HCT116 (cell line): ENCODE data around the gene PNMA8C. TPM values are rescaled to one million over a fixed set of nuclear protein-coding genes. Genes with fewer than 3 reads are reported as not detected.
"Not testable (repeated sequence)": the region's sequence is repeated elsewhere in the genome, so short reads cannot be mapped to it uniquely, and the experiment has no call there.

Source experiments
- ATAC-seq: fragments of 200-7000 bp; cut with Tn5 transposase; 2 replicates; pipeline ENCODE4 v1.9.1; 2020; ENCODE audit warnings: mild to moderate bottlenecking, moderate library complexity
- BruUV-seq: library from RNA; stranded (reverse); fragments of 400-500 nt; replicated peaks from 2 replicates; lab custom pipeline; 2021; lab: Mats Ljungman, UMichigan
- CTCF ChIA-PET: fragments of 300-600 bp; sonication (Branson Sonifier 250); formaldehyde crosslinking; loops from one replicate; lab custom pipeline; 2021; ENCODE audit warnings: antibody characterized with exemption; lab: Charles Lee
- POLR2A ChIA-PET: fragments of 300-600, 350-600 bp; sonication (Branson Sonifier 250); formaldehyde crosslinking; loops from one replicate; lab custom pipeline; 2021; ENCODE audit warnings: antibody characterized with exemption; lab: Charles Lee
- RAD21 ChIA-PET, 2 experiments: fragments of 300-600 bp; sonication (Branson Sonifier 250); formaldehyde crosslinking; loops; one replicate each; lab custom pipeline; 2023; ENCODE audit warnings: low total read pairs in 2 of 2; ENCODE audit not compliant: uncharacterized antibody in 2 of 2, unreplicated experiment in 2 of 2, low non-redundant PET in 1 of 2; lab: Charles Lee
- DNase-seq: peaks from one replicate; pipeline ENCODE4 v3.0.0-alpha.2; 2010; ENCODE audit warnings: low read depth, low spot score
- H2AFZ ChIP-seq: fragments of 200-600 bp; shearing (Covaris generic), sonication (generic); 2 replicates; pipeline ENCODE4 v1.6.1; 2017; ENCODE audit warnings: low read depth, mixed run types, mixed read lengths, antibody characterized with exemption, low read length; ENCODE audit not compliant: poor library complexity, severe bottlenecking
- H3K27ac ChIP-seq: 2 replicates; pipeline ENCODE4 v1.5.1; 2012; ENCODE audit warnings: low read depth, low read length
- H3K27me3 ChIP-seq: fragments of 200-600 bp; sonication (generic); 2 replicates; pipeline ENCODE4 v1.6.1; 2016; ENCODE audit warnings: mixed run types, low read length, mixed read lengths; ENCODE audit not compliant: insufficient read depth
- H3K36me3 ChIP-seq, 2 experiments: fragments of 200-500 bp in 1 of 2; fragments of 200-600 bp in 1 of 2; sonication (Bioruptor generic) in 1 of 2; sonication (generic) in 1 of 2; 2 replicates each; pipeline versions ENCODE4 v1.5.1 to v1.6.1; 2014 to 2016; ENCODE audit warnings: low read length in 2 of 2, inconsistent platforms in 1 of 2, mixed read lengths in 1 of 2, mixed run types in 1 of 2; ENCODE audit not compliant: insufficient read depth in 2 of 2, control insufficient read depth in 1 of 2
- H3K4me1 ChIP-seq, 2 experiments: fragments of 200-600 bp in 1 of 2; sonication (generic) in 1 of 2; 2 replicates each; pipeline versions ENCODE4 v1.5.1 to v1.6.1; 2012 to 2017; ENCODE audit warnings: low read length in 2 of 2, inconsistent platforms in 1 of 2, mild to moderate bottlenecking in 1 of 2, mixed read lengths in 1 of 2, mixed run types in 1 of 2, moderate library complexity in 1 of 2; ENCODE audit not compliant: insufficient read depth in 2 of 2, control insufficient read depth in 1 of 2
- H3K4me2 ChIP-seq: fragments of 200-600 bp; sonication (generic); 2 replicates; pipeline ENCODE4 v1.6.1; 2017; ENCODE audit warnings: mixed run types, low read length, mixed read lengths
- H3K4me3 ChIP-seq, 2 experiments: fragments of 200-600 bp in 1 of 2; sonication (generic) in 1 of 2; replicated peaks in 1 of 2; 2 replicates each; pipeline ENCODE4 v1.5.1; 2011 to 2016; ENCODE audit warnings: low read length in 2 of 2, control low read depth in 1 of 2, low read depth in 1 of 2, mild to moderate bottlenecking in 1 of 2, mixed read lengths in 1 of 2, mixed run types in 1 of 2
- H3K79me2 ChIP-seq: fragments of 200-600 bp; sonication (generic); 2 replicates; pipeline ENCODE4 v1.6.1; 2017; ENCODE audit warnings: mild to moderate bottlenecking, mixed run types, low read length, moderate library complexity, mixed read lengths; ENCODE audit not compliant: insufficient read depth
- H3K9ac ChIP-seq: fragments of 200-600 bp; sonication (generic); 2 replicates; pipeline ENCODE4 v1.6.1; 2016; ENCODE audit warnings: low read length, mixed read lengths
- H3K9me2 ChIP-seq: fragments of 200-600 bp; sonication (generic), shearing (Covaris generic); 2 replicates; pipeline ENCODE4 v1.6.1; 2017; ENCODE audit warnings: mixed run types, mild to moderate bottlenecking, moderate library complexity; ENCODE audit not compliant: insufficient read depth
- H3K9me3 ChIP-seq, 2 experiments: fragments of 200-500 bp in 1 of 2; fragments of 200-600 bp in 1 of 2; sonication (Bioruptor generic) in 1 of 2; sonication (generic) in 1 of 2; 2 replicates each; pipeline ENCODE4 v1.6.1; 2014 to 2017; ENCODE audit warnings: low read length in 2 of 2, mixed read lengths in 2 of 2, inconsistent platforms in 1 of 2, low read depth in 1 of 2, mild to moderate bottlenecking in 1 of 2, mixed run types in 1 of 2, moderate library complexity in 1 of 2; ENCODE audit not compliant: control insufficient read depth in 1 of 2, insufficient read depth in 1 of 2
- H4K20me1 ChIP-seq: fragments of 200-600 bp; sonication (generic), shearing (Covaris generic); 2 replicates; pipeline ENCODE4 v1.6.1; 2017; ENCODE audit warnings: mixed run types, mild to moderate bottlenecking, moderate library complexity; ENCODE audit not compliant: insufficient read depth
- ATF3 ChIP-seq: IDR thresholded peaks from 2 replicates; pipeline ENCODE4 v1.6.1; 2012
- CEBPB ChIP-seq: IDR thresholded peaks from 2 replicates; pipeline ENCODE4 v1.6.1; 2012; ENCODE audit warnings: low read depth
- CTCF ChIP-seq, 3 experiments: fragments of 200-600 bp in 1 of 3; sonication (generic) in 1 of 3; IDR thresholded peaks in 2 of 3; conservative IDR thresholded peaks in 1 of 3; 2 replicates each; pipeline ENCODE4 v1.5.1; 2012 to 2017; ENCODE audit warnings: low read depth in 2 of 3, low read length in 2 of 3, antibody characterized with exemption in 1 of 3, borderline replicate concordance in 1 of 3, control low read depth in 1 of 3, mild to moderate bottlenecking in 1 of 3, mixed read lengths in 1 of 3, mixed run types in 1 of 3, moderate library complexity in 1 of 3; ENCODE audit not compliant: insufficient read depth in 1 of 3
- EGR1 ChIP-seq: IDR thresholded peaks from 2 replicates; pipeline ENCODE4 v1.6.1; 2012; ENCODE audit warnings: low read depth
- ELF1 ChIP-seq: IDR thresholded peaks from 2 replicates; pipeline ENCODE4 v1.6.1; 2012; ENCODE audit warnings: low read depth, borderline replicate concordance
- EZH2 ChIP-seq: fragments of 200-600 bp; sonication (generic); IDR thresholded peaks from 2 replicates; pipeline ENCODE4 v1.6.1; 2017; ENCODE audit warnings: antibody characterized with exemption, mixed run types
- EZH2phosphoT487 ChIP-seq: fragments of 200-600 bp; IDR thresholded peaks from 2 replicates; pipeline ENCODE4 v1.6.1; 2018; ENCODE audit warnings: antibody characterized with exemption, borderline replicate concordance
- FOSL1 ChIP-seq: IDR thresholded peaks from 2 replicates; pipeline ENCODE4 v1.6.1; 2012; ENCODE audit warnings: low read depth
- JUND ChIP-seq: IDR thresholded peaks from 2 replicates; pipeline ENCODE4 v1.6.1; 2012
- POLR2A ChIP-seq: IDR thresholded peaks from 2 replicates; pipeline ENCODE4 v1.7.0; 2011; ENCODE audit warnings: borderline replicate concordance; ENCODE audit not compliant: insufficient read depth, insufficient read length; ENCODE audit errors: extremely low read depth
- POLR2AphosphoS5 ChIP-seq: IDR thresholded peaks from 2 replicates; pipeline ENCODE4 v1.6.1; 2011; ENCODE audit warnings: mild to moderate bottlenecking, low read depth, low read length, moderate library complexity
- SP1 ChIP-seq: IDR thresholded peaks from 2 replicates; pipeline ENCODE4 v1.6.1; 2012; ENCODE audit warnings: low read depth
- SRF ChIP-seq: IDR thresholded peaks from 2 replicates; pipeline ENCODE4 v1.6.1; 2012; ENCODE audit warnings: low read depth
- ZNF274 ChIP-seq: fragments of 200-500 bp; sonication (Bioruptor generic); IDR thresholded peaks from 2 replicates; pipeline ENCODE4 v1.6.1; 2014; ENCODE audit warnings: mild to moderate bottlenecking, low read depth, low read length, inconsistent platforms
- intact Hi-C: fragments of 100-400 bp; cut with micrococcal nuclease; formaldehyde crosslinking; loops from 2 replicates; pipeline ENCODE4 v1.10.0; 2022
- total RNA-seq: library from RNA; stranded (reverse); gene quantifications from one replicate; pipeline ENCODE4 v1.2.1, GENCODE V29; 2021; ENCODE audit not compliant: unreplicated experiment

Gene PNMA8C
- total RNA-seq, 1 experiment from 2014 or later = not detected

GRCh38 chr19:46402725-46403124, 26.0 kb downstream of the PNMA8C start:
- Histone ChIP-seq H3K9me3 (no peaks in the 10 kb centered on the region), H3K27me3 (no peaks in the 10 kb centered on the region), H3K79me2 (no peaks in the 10 kb centered on the region), H3K9me2 (no peaks in the 10 kb centered on the region), H4K20me1 (no peaks in the 10 kb centered on the region), H3K9ac (no peak overlapping the region), H3K27ac (no peak overlapping the region), H3K4me2 (peak overlapping the region; percentile 36; the same call in 1 of the 2 replicates), H3K4me1 (no peaks in the 10 kb centered on the region), H3K36me3 (no peaks in the 10 kb centered on the region), H2AFZ (peak overlapping the region; percentile 63), H3K4me3 (no peak overlapping the region)
- no peak for DNase-seq
- intact Hi-C loops = loop anchor here (1.0 kb wide), 2 partner anchors 85 to 111 kb away; no protein-coding TSS in a partner anchor
- ChIA-PET RAD21 (no interaction called here), CTCF (interaction anchor here (1.1 to 1.9 kb wide), 5 partner anchors 29 to 140 kb away, joined by 3 to 5 read pairs (median 5); no protein-coding TSS in a partner anchor), POLR2A (no interaction called here)
- TF ChIP-seq CTCF (IDR thresholded peaks at IDR 0.05 in 2 of 3, conservative IDR thresholded peaks at IDR 0.05 in 1 of 3; ENCODE audit: borderline replicate concordance in 1 of 3, insufficient read depth in 1 of 3, low read depth in 2 of 3, low read length in 2 of 3) (no peak), SRF (no peak), EZH2phosphoT487 (no peak), EZH2 (no peak), JUND (no peak), POLR2AphosphoS5 (no peak), EGR1 (no peak), CEBPB (no peak), SP1 (no peak), ATF3 (no peak), FOSL1 (no peak), ZNF274 (no peak), ELF1 (no peak), POLR2A (no peak)
- ATAC-seq = no peak
- no TSS peak for BruUV-seq

- RAD21 ChIA-PET, H3K9ac ChIP-seq, H4K20me1 ChIP-seq, H3K9me3 ChIP-seq, H3K4me3 ChIP-seq, POLR2A ChIA-PET, DNase-seq, H3K79me2 ChIP-seq, ATAC-seq, H3K36me3 ChIP-seq, H3K9me2 ChIP-seq, BruUV-seq, H3K27ac ChIP-seq, H3K4me2 ChIP-seq, intact Hi-C loops, H3K27me3 ChIP-seq, H2AFZ ChIP-seq: not testable (repeated sequence)
- H3K4me1 ChIP-seq = peaks cover 4 to 11% of the 10 kb centered on the region in 2 experiments; a peak in 1 of 4 replicates
- CTCF ChIA-PET = interaction anchor here (0.7 to 3.0 kb wide), 3 partner anchors 87 to 115 kb away, joined by 3 to 18 read pairs (median 3); no protein-coding TSS in a partner anchor
Measured at GRCh38 chr19:46397801-46398479, 30.8 kb downstream of the PNMA8C start.
